Measurements from ENCODE around the gene NEUROG2. TPM values are rescaled to one million over a fixed set of nuclear protein-coding genes. Genes with fewer than 3 reads are reported as not detected.
A peak's percentile ranks its signal among the peaks of the same experiment; 100 is the strongest.

The NEUROG2 gene
- total and polyA plus RNA-seq, 4 donors = not detected

- Histone ChIP-seq H3K4me1 (ENCODE audit: control insufficient read depth in 5 of 5, insufficient read depth in 5 of 5, low read length in 5 of 5) (peaks cover 0 to 44% (median 6%) of the 10 kb centered on the region in 5 donors), H3K36me3 (ENCODE audit: control insufficient read depth in 4 of 4, insufficient read depth in 4 of 4, low read length in 4 of 4) (no peaks in the 10 kb centered on the region), H3K4me3 (no peak overlapping the region), H3K9me3 (ENCODE audit: control insufficient read depth in 4 of 4, insufficient read depth in 3 of 4, low read length in 3 of 4) (peaks cover 0 to 17% (median 0%) of the 10 kb centered on the region in 4 donors), H3K27me3 (ENCODE audit: control insufficient read depth in 3 of 3, insufficient read depth in 3 of 3, low read length in 2 of 3) (peaks cover 13 to 93% (median 85%) of the 10 kb centered on the region in 3 donors), H3K9ac (ENCODE audit: insufficient read depth in 1 of 2, low read length in 2 of 2) (no peak overlapping the region), H3K27ac (ENCODE audit: low read depth in 1 of 2, low read length in 1 of 2) (no peak overlapping the region)
- ATAC-seq (ENCODE audit: insufficient read depth, low FRiP score) = no peak
- WGBS, 2 donors = 4% methylated on average over 15 of the region's 15 CpGs
- DNase-seq = peak in 1 of 3 donors; percentile 6
- TF ChIP-seq CTCF (IDR thresholded peaks at IDR 0.05; ENCODE audit: control extremely low read depth, extremely low read depth) = no peak
Observed at GRCh38 chr4:112513971-112514646, 1.9 kb downstream of the NEUROG2 start.

GRCh38 chr4:112511803-112512118, 4.2 kb downstream of the NEUROG2 start:
- peaks cover 9 to 89% (median 82%) of the 10 kb centered on the region in 3 donors for H3K27me3 ChIP-seq (ENCODE audit: control insufficient read depth in 3 of 3, insufficient read depth in 3 of 3, low read length in 2 of 3)
- ATAC-seq (ENCODE audit: insufficient read depth, low FRiP score) = no peak
- no peak overlapping the region for H3K9ac ChIP-seq (ENCODE audit: insufficient read depth in 1 of 2, low read length in 2 of 2)
- WGBS, 2 donors = 44 to 55% methylated on average over 4 of the region's 4 CpGs
- H3K9me3 ChIP-seq (ENCODE audit: control insufficient read depth in 4 of 4, insufficient read depth in 3 of 4, low read length in 3 of 4) = peaks cover 0 to 15% (median 0%) of the 10 kb centered on the region in 4 donors
- no peak overlapping the region for H3K4me3 ChIP-seq
- H3K36me3 ChIP-seq (ENCODE audit: control insufficient read depth in 4 of 4, insufficient read depth in 4 of 4, low read length in 4 of 4) = no peaks in the 10 kb centered on the region
- peak in 2 of 3 donors; percentile 1 to 2 for DNase-seq
- TF ChIP-seq CTCF (IDR thresholded peaks at IDR 0.05; ENCODE audit: control extremely low read depth, extremely low read depth) = no peak
- peaks cover 0 to 39% (median 6%) of the 10 kb centered on the region in 5 donors for H3K4me1 ChIP-seq (ENCODE audit: control insufficient read depth in 5 of 5, insufficient read depth in 5 of 5, low read length in 5 of 5)
- H3K27ac ChIP-seq (ENCODE audit: low read depth in 1 of 2, low read length in 1 of 2) = no peak overlapping the region

GRCh38 chr4:112511093-112511802, 4.7 kb downstream of the NEUROG2 start:
- peaks cover 14 to 92% (median 86%) of the 10 kb centered on the region in 3 donors for H3K27me3 ChIP-seq (ENCODE audit: control insufficient read depth in 3 of 3, insufficient read depth in 3 of 3, low read length in 2 of 3)
- H3K9ac ChIP-seq (ENCODE audit: insufficient read depth in 1 of 2, low read length in 2 of 2) = no peak overlapping the region
- no peak for ATAC-seq (ENCODE audit: insufficient read depth, low FRiP score)
- WGBS, 2 donors = 9 to 14% methylated on average over 39 to 40 of the region's 40 CpGs
- no peak overlapping the region for H3K27ac ChIP-seq (ENCODE audit: low read depth in 1 of 2, low read length in 1 of 2)
- peaks cover 0 to 15% (median 0%) of the 10 kb centered on the region in 4 donors for H3K9me3 ChIP-seq (ENCODE audit: control insufficient read depth in 4 of 4, insufficient read depth in 3 of 4, low read length in 3 of 4)
- peaks cover 0 to 34% (median 6%) of the 10 kb centered on the region in 5 donors for H3K4me1 ChIP-seq (ENCODE audit: control insufficient read depth in 5 of 5, insufficient read depth in 5 of 5, low read length in 5 of 5)
- no peak overlapping the region for H3K4me3 ChIP-seq
- TF ChIP-seq CTCF (IDR thresholded peaks at IDR 0.05; ENCODE audit: control extremely low read depth, extremely low read depth) = no peak
- DNase-seq = peak; percentile 25 to 42 (median 37)
- H3K36me3 ChIP-seq (ENCODE audit: control insufficient read depth in 4 of 4, insufficient read depth in 4 of 4, low read length in 4 of 4) = no peaks in the 10 kb centered on the region

All from lung (tissue), 12 donors.